Measurements from ENCODE around the gene ZNF649. TPM values are rescaled to one million over a fixed set of nuclear protein-coding genes. Genes with fewer than 3 reads are reported as not detected.

Gene ZNF649
- total and polyA plus RNA-seq, 2 of the 13 experiments (the other 11 are each of a cell fraction or from before 2014, with no cell fraction given), result 3.0 to 13.4 TPM

GRCh38 chr19:51904331-51905165 is at the start of gene ZNF649 (continued):
- no peak for TF ChIP-seq PLSCR1 (CRISPR knock-in tag; IDR thresholded peaks at IDR 0.05; ENCODE audit: borderline replicate concordance)
- no peak for TF ChIP-seq BATF2 (CRISPR knock-in tag; IDR thresholded peaks at IDR 0.05)
- no peak for TF ChIP-seq AKAP8 (CRISPR knock-in tag; IDR thresholded peaks at IDR 0.05)
- peak; percentile 34 for TF ChIP-seq STAG1 (CRISPR knock-in tag; IDR thresholded peaks at IDR 0.05)
- TF ChIP-seq ZNF460 (CRISPR knock-in tag; IDR thresholded peaks at IDR 0.05; ENCODE audit: borderline replicate concordance), result no peak
- TF ChIP-seq ZSCAN22 (CRISPR knock-in tag; IDR thresholded peaks at IDR 0.05), result no peak
- TF ChIP-seq TCF7 (IDR thresholded peaks at IDR 0.05; ENCODE audit: low read depth), result no peak
- TF ChIP-seq ATF4 (CRISPR knock-in tag; IDR thresholded peaks at IDR 0.05), result no peak
- TF ChIP-seq FOXA3 (CRISPR knock-in tag; IDR thresholded peaks at IDR 0.05), result peak; percentile 41; the same call in 1 of the 2 replicates
- peak; percentile 78 for TF ChIP-seq POLR2AphosphoS5 (IDR thresholded peaks at IDR 0.05; ENCODE audit: low read depth, low read length)
- no peak for TF ChIP-seq ONECUT2 (CRISPR knock-in tag; IDR thresholded peaks at IDR 0.05)
- peak; percentile 81 for TF ChIP-seq ZFP91 (CRISPR knock-in tag; IDR thresholded peaks at IDR 0.05; ENCODE audit: borderline replicate concordance)
- TF ChIP-seq GPN1 (CRISPR knock-in tag; IDR thresholded peaks at IDR 0.05; ENCODE audit: borderline replicate concordance), result no peak
- TF ChIP-seq ZGPAT (CRISPR knock-in tag; IDR thresholded peaks at IDR 0.05), result no peak
- 0 out of 2 replicates have a peak, but pooled peaks have one; percentile 30 for TF ChIP-seq KLF12 (CRISPR knock-in tag; IDR thresholded peaks at IDR 0.05; ENCODE audit: borderline replicate concordance)
- no peak for TF ChIP-seq CREB3 (CRISPR knock-in tag; IDR thresholded peaks at IDR 0.05)
- TF ChIP-seq FOXJ3 (CRISPR knock-in tag; IDR thresholded peaks at IDR 0.05; ENCODE audit: borderline replicate concordance), result 0 out of 2 replicates have a peak, but pooled peaks have one; percentile 18
- TF ChIP-seq IRF1 (CRISPR knock-in tag; IDR thresholded peaks at IDR 0.05; ENCODE audit: low read depth), result no peak
- TF ChIP-seq ZNF781 (CRISPR knock-in tag; IDR thresholded peaks at IDR 0.05; ENCODE audit: borderline replicate concordance, not compliant biosample characterization), result no peak
- no peak for TF ChIP-seq NKX3-1 (CRISPR knock-in tag; IDR thresholded peaks at IDR 0.05)
- no peak for TF ChIP-seq ATF7 (IDR thresholded peaks at IDR 0.05)
- no peak for TF ChIP-seq ATF7 (CRISPR knock-in tag; IDR thresholded peaks at IDR 0.05)
